Sigmoid colon (tissue), 4 donors: ENCODE data around the gene ARHGAP18.

ENCODE experiments used
- CTCF ChIP-seq, 4 experiments: fragments of 450-650 bp in 3 of 4; fragments of 200-600 bp in 1 of 4; IDR thresholded peaks; one replicate each; pipeline ENCODE4 v1.5.1; 2016 to 2019; ENCODE audit warnings: antibody characterized with exemption in 4 of 4, mild to moderate bottlenecking in 3 of 4, moderate library complexity in 2 of 4
- EP300 ChIP-seq, 4 donors: sonication (generic); formaldehyde crosslinking; IDR thresholded peaks; one replicate each; pipeline ENCODE4 v1.6.1; 2017; ENCODE audit warnings: antibody characterized with exemption in 4 of 4

GRCh38 chr6:129596522-129596921, 113.5 kb downstream of the ARHGAP18 start:
- TF ChIP-seq CTCF (IDR thresholded peaks at IDR 0.05): no peak
- no peak for TF ChIP-seq EP300 (IDR thresholded peaks at IDR 0.05)
